Activated T-cell treated with anti-CD3 and anti-CD28 coated beads for 48 hours (primary cell): ENCODE measurements around the gene KNG1.

Experiments
- DNase-seq: peaks from one replicate; pipeline ENCODE4 v3.0.0-alpha.2; 2020; ENCODE audit warnings: low read depth

Gene KNG1

DNA sequence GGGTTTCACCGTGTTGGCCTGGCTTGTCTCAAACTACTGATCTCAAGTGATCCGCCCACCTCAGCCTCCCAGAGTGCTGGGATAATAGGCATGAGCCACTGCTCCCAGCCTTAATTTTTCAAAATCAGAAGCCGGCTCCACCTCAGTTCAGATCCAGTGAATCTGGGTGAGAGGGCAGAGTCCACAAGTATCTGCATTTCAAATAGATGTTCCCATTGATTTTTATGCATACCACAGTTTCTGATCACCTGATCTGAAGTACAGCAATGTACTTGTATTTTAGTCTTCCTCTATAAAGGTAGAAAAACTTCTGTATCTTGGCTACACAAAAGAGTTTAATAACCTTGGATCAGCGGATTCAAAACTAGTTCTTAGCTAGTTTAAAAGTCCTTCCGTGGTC is 62.0 kb downstream of the KNG1 start:
- DNase-seq = no peak

DNA sequence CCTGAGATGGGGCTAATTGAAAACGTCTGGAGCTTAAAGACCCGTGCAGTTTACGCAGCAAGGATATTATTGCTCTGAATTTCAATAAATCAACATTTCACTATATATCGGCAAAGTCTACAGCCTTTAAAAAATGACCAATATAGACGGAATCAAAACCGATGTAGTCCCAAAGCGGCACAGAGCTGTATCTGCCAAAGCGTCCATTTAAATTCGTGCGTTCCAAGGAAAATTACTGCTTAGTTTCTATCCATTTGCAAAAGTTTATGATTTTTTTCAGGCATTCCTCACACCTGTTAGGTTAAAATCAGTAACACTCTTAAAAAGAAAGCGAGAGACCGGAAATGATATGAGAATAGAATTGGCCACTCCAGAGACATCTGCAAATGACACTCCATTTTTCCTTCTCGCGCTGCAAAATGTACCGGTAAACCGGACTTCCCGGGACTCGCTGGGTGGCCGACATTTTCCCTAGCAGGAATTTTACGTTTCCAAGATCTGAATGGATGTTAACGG is 65.4 kb downstream of the KNG1 start:
- no peak for DNase-seq

DNA sequence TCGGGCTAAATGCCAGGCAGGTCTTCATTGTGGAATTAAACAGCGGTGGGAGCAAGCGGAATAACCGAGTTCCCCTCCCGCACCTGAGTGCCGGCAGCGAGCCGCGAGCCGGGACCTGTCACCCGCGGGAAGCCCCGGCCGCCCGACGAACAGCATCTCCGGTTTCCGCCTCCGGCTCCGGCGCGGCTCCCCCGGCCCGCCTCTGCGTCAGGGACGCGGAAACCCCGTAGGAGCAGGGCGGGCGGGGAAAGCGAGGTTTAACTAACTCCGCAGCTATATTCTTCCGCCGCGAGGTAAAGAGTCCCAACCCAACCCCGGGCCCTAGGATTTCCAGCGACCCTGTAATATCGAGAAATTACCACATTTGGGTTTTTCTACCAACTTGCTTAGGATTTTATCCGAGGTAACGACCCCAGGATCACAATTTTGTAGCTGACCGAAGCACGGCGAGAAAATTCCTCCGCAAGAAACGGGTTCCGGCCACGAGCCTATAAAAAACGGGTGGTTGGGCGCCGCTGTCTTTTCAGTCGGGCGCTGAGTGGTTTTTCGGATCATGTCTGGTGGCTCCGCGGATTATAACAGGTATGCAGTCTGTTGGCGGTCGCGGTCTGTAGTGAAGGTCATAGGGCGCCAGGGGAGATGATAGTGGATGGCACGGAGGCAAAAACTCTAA is 66.0 kb downstream of the KNG1 start, which contains the start of gene EIF4A2:
Gene EIF4A2 (plus strand): TSS at position 520 of the 673 bp plus-strand sequence. CDS start 34 bp downstream, at position 554.
- DNase-seq = peak; percentile 89

DNA sequence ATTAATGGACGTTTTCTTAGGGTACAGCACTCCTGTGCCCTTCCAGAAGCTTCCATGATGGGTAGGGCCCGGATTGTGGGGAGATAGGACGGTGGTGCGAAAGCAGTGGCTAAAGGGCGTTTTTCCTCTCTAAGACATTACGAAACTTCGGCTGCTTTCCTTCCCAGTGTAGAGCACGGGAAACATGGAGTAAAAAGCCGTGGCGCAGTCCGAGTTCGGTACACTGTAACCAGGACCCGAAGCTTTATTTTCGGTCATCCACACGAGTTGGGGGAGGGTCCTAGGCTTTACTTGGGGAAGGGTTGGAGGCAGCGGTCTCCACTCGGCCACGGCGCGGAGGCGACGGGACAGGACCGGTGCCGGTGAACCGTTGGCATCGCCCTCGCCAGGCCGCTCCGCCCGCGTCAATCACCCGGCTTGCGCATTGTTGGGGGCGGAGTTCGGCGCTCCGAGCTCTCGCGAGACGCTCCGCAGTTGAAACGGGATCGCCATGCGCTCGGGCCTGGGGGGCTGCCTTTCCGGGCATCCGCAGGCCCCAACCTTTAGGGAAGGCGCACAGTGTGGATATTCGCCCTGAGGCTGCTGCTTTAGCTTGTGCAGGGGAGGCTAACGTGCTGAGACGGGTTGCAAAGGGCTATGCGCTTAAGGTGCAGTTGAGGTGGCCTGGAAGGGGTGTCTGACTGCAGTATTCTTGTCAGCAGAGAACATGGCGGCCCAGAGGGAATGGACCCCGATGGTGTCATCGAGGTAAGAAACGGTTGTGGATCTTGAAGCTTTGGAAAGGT is 66.8 kb downstream of the KNG1 start:
- DNase-seq = peak; percentile 62

DNA sequence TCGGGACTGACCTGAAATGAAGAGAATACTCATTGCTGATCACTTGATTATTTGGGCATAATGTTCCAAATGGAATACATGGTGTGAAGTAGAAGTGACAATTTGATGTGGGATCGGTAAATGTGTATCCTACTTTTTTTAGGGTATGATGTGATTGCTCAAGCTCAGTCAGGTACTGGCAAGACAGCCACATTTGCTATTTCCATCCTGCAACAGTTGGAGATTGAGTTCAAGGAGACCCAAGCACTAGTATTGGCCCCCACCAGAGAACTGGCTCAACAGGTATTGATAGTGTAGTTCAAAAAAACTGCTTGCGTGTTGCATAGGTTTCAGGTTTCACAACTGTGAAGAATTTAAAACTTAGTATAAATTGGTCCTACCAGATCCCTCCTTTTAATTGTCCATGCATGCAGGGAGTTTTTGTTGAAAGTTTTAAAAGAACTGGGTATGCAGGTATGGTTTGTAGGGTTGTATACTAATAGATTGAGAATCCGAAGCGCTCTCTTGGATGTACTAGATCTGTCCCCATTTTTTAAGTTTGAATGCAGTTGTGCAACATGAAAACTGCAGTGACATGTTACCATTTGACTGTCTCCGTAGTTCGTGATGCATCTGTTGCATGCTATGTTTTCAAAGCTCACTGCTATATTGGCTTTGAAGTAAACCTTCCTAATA is 67.8 kb downstream of the KNG1 start:
- DNase-seq = no peak

DNA sequence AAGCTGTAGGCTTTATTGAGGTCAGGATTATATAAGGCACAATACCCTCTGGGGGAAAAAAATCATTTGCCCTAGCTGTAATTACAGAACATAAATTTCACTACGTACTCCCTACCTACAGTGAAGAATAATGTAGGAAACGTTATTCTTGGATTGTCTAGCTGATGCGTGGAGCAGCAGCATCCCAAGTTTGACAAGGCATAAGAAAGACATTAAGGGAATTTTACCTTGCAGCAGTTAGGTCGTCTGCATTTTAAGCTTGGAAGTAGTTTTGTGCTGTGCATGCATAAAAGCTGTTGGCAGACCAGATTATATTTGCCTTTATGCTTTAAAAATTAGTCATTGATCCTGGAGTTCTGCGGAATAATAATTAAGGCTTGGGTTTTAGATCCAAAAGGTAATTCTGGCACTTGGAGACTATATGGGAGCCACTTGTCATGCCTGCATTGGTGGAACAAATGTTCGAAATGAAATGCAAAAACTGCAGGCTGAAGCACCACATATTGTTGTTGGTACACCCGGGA is 68.4 kb downstream of the KNG1 start:
- DNase-seq = no peak

DNA sequence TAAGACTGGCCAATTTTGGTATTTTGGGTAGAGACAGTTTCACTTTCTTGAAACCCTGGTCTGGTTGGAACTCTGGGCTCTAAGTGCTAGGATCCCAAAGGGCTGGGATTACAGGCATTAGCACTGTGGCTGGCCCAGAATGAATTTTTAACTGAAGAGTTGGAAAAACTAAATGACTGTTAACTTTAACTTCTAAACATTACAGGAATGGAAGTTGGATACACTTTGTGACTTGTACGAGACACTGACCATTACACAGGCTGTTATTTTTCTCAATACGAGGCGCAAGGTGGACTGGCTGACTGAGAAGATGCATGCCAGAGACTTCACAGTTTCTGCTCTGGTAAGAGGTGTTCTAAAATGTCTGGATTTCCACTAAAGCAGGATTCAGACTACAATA is 69.8 kb downstream of the KNG1 start:
- DNase-seq = no peak

DNA sequence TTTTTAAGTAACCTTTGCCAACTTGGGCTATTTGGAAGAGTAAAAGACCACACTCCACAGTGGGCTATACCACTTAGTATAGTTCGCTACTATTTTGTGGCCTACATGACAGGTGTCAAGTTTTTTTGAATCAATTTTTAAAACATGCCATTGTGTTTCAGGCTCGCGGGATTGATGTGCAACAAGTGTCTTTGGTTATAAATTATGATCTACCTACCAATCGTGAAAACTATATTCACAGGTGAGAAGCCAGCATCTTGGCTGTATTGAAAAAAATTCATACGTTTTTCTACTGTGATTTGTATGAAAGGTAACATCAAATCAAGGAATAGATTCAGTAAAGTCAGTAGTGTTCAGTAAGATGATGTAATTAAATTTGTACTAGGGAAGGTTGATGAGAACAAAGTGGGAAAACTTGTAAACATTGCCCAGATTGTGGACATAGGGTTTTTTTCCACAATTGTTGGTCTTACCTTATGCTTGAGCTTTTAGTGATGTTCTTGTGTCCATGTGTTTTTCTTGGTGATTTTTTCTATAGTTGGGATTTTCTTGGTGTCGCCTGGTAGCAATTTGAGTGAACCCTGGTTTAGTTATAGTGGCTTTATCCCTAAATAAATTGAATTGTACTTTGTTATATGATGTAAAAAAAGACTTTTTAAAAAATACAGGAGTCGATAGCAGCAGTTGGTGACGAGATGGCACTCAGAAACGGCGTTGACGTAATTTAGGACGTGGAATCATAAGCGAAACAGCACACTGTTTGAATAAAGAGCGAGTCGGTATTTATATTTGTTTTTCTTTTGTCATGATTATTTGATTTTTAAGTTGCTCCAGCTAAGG is 70.7 kb downstream of the KNG1 start:
- DNase-seq = no peak

DNA sequence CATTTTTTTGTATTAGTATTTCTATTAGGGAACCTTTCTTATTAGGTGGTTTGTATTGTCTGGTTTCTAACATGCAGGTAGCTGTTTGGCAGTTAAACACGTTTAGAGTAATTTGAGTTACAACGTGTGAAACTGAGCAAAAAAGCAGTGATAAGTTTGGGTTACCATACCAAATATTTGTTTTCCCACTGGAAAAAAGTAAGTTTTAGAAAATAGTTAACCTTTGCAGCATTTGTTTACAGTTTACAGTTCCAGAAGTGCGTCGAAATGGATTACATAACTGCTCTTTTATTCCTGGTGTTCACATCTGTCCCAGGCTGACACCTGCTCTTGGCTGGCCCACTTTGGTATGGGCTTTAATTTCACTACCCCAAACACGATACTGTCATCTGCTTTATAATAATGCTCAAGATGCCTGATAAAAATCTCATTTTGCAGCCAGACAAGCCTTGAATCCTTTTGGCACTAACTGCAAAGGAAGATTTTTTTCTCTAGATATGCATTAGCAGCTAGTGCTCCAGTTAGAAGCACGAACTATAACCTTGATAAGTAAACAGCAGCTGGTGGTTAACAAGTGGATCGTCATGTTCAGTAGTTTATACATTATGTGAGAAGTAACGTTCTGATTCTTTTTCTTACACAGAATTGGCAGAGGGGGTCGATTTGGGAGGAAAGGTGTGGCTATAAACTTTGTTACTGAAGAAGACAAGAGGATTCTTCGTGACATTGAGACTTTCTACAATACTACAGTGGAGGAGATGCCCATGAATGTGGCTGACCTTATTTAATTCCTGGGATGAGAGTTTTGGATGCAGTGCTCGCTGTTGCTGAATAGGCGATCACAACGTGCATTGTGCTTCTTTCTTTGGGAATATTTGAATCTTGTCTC is 71.6 kb downstream of the KNG1 start:
- no peak for DNase-seq

DNA sequence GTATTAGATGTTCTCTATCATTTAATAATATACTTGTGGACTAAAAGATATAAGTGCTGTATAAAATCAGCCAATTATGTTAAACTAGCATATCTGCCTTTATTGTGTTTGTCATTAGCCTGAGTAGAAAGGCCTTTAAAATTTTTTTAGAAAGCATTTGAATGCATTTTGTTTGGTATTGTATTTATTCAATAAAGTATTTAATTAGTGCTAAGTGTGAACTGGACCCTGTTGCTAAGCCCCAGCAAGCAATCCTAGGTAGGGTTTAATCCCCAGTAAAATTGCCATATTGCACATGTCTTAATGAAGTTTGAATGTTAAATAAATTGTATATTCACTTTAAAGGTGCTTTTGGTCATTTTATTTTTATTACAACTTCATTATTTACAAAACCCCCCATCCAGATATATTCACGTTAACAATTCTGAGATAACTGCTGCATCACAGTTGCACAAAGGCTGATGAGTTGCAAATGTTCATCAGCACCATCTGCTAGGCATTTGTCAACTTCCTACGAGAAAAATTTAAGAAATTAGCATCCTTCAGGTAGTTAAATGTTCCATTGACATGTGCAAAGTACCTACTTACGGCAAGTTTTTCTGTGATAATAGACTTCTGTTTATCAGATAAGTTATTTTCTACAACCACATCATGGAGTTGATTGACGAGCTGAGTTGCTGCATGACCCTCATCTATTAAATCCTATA is 72.5 kb downstream of the KNG1 start:
- no peak for DNase-seq

DNA sequence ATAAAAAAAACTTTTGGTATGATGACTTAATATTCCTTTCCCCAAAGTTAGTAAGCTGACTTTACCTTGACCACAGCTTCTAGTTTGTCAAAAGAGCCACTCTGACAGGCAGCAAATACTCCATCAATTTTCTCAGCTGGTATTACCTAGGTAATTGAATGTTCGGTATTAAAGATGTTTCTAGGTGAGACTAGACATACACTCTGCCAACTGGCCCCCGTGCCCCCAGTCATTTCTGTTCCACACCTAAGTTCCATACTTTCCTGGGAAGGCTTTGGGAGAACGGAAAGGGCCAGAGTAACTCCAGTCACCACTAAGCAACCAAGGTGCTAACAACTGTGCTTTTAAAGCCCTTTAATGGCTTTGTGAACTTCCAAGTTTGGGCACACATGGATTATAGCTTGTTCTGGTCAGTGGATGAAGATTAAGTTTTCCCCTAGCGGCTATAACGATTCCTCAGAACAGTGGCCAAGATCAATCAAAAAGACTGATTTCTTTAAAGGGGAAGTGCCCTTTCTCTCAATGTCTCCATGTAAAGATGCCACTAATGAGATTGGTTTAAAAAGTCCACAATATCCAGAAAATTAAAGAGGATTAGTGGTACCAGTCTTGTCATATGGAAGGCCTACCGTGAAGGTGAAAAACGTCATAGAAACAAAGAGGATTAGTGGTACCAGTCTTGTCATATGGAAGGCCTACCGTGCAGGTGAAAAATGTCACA is 73.3 kb downstream of the KNG1 start:
- no peak for DNase-seq
